Neural progenitor cell (in vitro differentiated cells): ENCODE measurements around the gene ZSWIM6.

Experiments used
- EZH2 ChIP-seq: fragments of 200-600 bp; sonication (generic); IDR thresholded peaks from 2 replicates; pipeline ENCODE4 v1.6.1; 2017; ENCODE audit warnings: antibody characterized with exemption, mild to moderate bottlenecking, moderate library complexity
- EZH2phosphoT487 ChIP-seq: fragments of 200-600 bp; sonication (generic); IDR thresholded peaks from 2 replicates; pipeline ENCODE4 v1.6.1; 2017; ENCODE audit warnings: antibody characterized with exemption
- TF ChIP-seq, protein P1 (sequence below): fragments of 200-600 bp; sonication (generic); IDR thresholded peaks from 2 replicates; pipeline ENCODE4 v1.5.1; 2017; ENCODE audit warnings: antibody characterized with exemption, mild to moderate bottlenecking

DNA sequence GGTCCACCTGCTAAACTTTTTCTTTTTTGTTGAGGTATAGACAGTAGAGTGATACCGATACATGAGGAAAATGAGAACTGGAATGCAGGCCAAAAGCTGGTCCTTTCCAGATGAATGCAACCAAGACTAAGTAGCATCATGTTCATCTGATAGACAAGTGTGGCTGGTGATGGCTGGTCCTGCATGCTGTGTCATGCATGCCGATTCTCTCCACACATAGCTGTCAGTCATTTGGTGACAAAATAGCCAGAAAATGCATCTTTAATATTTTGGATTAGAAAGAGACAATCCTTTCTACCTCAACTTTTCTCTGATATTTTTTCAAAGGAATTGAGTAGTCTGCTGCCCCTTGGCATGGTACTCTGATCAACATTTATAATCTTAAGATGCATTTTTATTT is 49.9 kb downstream of the ZSWIM6 start:
- TF ChIP-seq, protein P1, sequence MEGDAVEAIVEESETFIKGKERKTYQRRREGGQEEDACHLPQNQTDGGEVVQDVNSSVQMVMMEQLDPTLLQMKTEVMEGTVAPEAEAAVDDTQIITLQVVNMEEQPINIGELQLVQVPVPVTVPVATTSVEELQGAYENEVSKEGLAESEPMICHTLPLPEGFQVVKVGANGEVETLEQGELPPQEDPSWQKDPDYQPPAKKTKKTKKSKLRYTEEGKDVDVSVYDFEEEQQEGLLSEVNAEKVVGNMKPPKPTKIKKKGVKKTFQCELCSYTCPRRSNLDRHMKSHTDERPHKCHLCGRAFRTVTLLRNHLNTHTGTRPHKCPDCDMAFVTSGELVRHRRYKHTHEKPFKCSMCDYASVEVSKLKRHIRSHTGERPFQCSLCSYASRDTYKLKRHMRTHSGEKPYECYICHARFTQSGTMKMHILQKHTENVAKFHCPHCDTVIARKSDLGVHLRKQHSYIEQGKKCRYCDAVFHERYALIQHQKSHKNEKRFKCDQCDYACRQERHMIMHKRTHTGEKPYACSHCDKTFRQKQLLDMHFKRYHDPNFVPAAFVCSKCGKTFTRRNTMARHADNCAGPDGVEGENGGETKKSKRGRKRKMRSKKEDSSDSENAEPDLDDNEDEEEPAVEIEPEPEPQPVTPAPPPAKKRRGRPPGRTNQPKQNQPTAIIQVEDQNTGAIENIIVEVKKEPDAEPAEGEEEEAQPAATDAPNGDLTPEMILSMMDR, result no peak
- TF ChIP-seq EZH2, result no peak
- no peak for TF ChIP-seq EZH2phosphoT487
